Neuronal stem cell (in vitro differentiated cells): ENCODE measurements around the gene PLCL1.
"Not testable (repeated sequence)": the region's sequence is repeated elsewhere in the genome, so short reads cannot be mapped to it uniquely, and the experiment has no call there.

Experiments
- DNase-seq: peaks from one replicate; pipeline ENCODE4 v3.0.0-alpha.2; 2013; ENCODE audit warnings: low spot score
- H2AFZ ChIP-seq: one replicate; pipeline ENCODE4 v1.6.1; 2013; ENCODE audit warnings: mild to moderate bottlenecking, low read length, inconsistent platforms
- H2AK5ac ChIP-seq: 2 replicates; pipeline ENCODE4 v1.6.1; 2013; ENCODE audit warnings: low read depth, mild to moderate bottlenecking, inconsistent platforms, low read length, moderate library complexity, mixed read lengths
- H2BK120ac ChIP-seq: 2 replicates; pipeline ENCODE4 v1.6.1; 2013; ENCODE audit warnings: low read depth, mild to moderate bottlenecking, inconsistent platforms, low read length, moderate library complexity, mixed read lengths
- H2BK12ac ChIP-seq: one replicate; pipeline ENCODE4 v1.6.1; 2013; ENCODE audit warnings: low read length, inconsistent platforms
- H2BK15ac ChIP-seq: 2 replicates; pipeline ENCODE4 v1.6.1; 2013; ENCODE audit warnings: mild to moderate bottlenecking, low read length, inconsistent platforms, mixed read lengths
- H2BK5ac ChIP-seq: one replicate; pipeline ENCODE4 v1.6.1; 2013; ENCODE audit warnings: inconsistent platforms, mild to moderate bottlenecking, low read length, moderate library complexity
- H3K14ac ChIP-seq: one replicate; pipeline ENCODE4 v1.6.1; 2013; ENCODE audit warnings: low read length, inconsistent platforms
- H3K18ac ChIP-seq: 2 replicates; pipeline ENCODE4 v1.6.1; 2013; ENCODE audit warnings: low read length, inconsistent platforms
- H3K23ac ChIP-seq: 2 replicates; pipeline ENCODE4 v1.6.1; 2013; ENCODE audit warnings: low read depth, mild to moderate bottlenecking, mixed read lengths, low read length, inconsistent platforms; ENCODE audit not compliant: poor library complexity
- H3K27ac ChIP-seq: replicated peaks from 3 replicates; pipeline ENCODE4 v1.5.1; 2013; ENCODE audit warnings: low read length, inconsistent platforms
- H3K27me3 ChIP-seq, 3 experiments: 2 replicates each; pipeline ENCODE4 v1.6.1; 2013; ENCODE audit warnings: low read length in 3 of 3, mild to moderate bottlenecking in 2 of 3, inconsistent platforms in 1 of 3, low read depth in 1 of 3, mixed read lengths in 1 of 3, moderate library complexity in 1 of 3; ENCODE audit not compliant: control insufficient read depth in 3 of 3, insufficient read depth in 3 of 3
- H3K36me3 ChIP-seq, 2 donors: replicated peaks in 1 of 2; 2 replicates each; pipeline ENCODE4 v1.6.1; 2013; ENCODE audit warnings: low read length in 2 of 2; ENCODE audit not compliant: control insufficient read depth in 2 of 2, insufficient read depth in 2 of 2
- H3K4ac ChIP-seq: 2 replicates; pipeline ENCODE4 v1.6.1; 2013; ENCODE audit warnings: inconsistent platforms, mild to moderate bottlenecking, low read length, moderate library complexity
- H3K4me1 ChIP-seq, 2 donors: 1 replicate in 1 of 2; 2 replicates in 1 of 2; pipeline ENCODE4 v1.6.1; 2013; ENCODE audit warnings: low read length in 2 of 2, low read depth in 1 of 2; ENCODE audit not compliant: control insufficient read depth in 2 of 2, insufficient read depth in 1 of 2
- H3K4me2 ChIP-seq: one replicate; pipeline ENCODE4 v1.6.1; 2013; ENCODE audit warnings: mild to moderate bottlenecking, low read length, inconsistent platforms; ENCODE audit not compliant: insufficient read depth, poor library complexity, severe bottlenecking
- H3K4me3 ChIP-seq, 2 donors: 2 replicates each; pipeline ENCODE4 v1.5.1; 2013; ENCODE audit warnings: low read length in 2 of 2, mild to moderate bottlenecking in 2 of 2, inconsistent platforms in 1 of 2, moderate library complexity in 1 of 2
- H3K79me1 ChIP-seq: one replicate; pipeline ENCODE4 v1.6.1; 2013; ENCODE audit warnings: low read depth, mild to moderate bottlenecking, inconsistent platforms, low read length, moderate library complexity
- H3K9ac ChIP-seq: one replicate; pipeline ENCODE4 v1.6.1; 2013; ENCODE audit warnings: mild to moderate bottlenecking, low read depth, low read length, inconsistent platforms; ENCODE audit not compliant: poor library complexity
- H3K9me3 ChIP-seq, 2 donors: replicated peaks in 1 of 2; 2 replicates each; pipeline versions ENCODE3 to v1.6.1; 2013; ENCODE audit warnings: low read length in 2 of 2, mild to moderate bottlenecking in 2 of 2, inconsistent platforms in 1 of 2, low read depth in 1 of 2, mixed read lengths in 1 of 2, moderate library complexity in 1 of 2; ENCODE audit not compliant: control insufficient read depth in 2 of 2, insufficient read depth in 1 of 2
- H4K8ac ChIP-seq: one replicate; pipeline ENCODE4 v1.6.1; 2013; ENCODE audit warnings: low read depth, mild to moderate bottlenecking, inconsistent platforms, low read length, moderate library complexity
- H4K91ac ChIP-seq: one replicate; pipeline ENCODE4 v1.6.1; 2013; ENCODE audit warnings: low read length, low read depth, mild to moderate bottlenecking, inconsistent platforms; ENCODE audit not compliant: poor library complexity
- WGBS, 2 donors: extraction: QIAGEN DNeasy Blood & Tissue Kit; methylation state at CpG; one replicate each; pipeline ENCODE4 v1.1.7; 2013; ENCODE audit warnings: missing lambda C conversion rate in 2 of 2, mixed read lengths in 1 of 2; ENCODE audit not compliant: insufficient read length in 2 of 2, insufficient replicate concordance in 1 of 2; ENCODE audit errors: extremely low coverage in 2 of 2; 5-methylcytosine and 5-hydroxymethylcytosine counted together

PLCL1 gene

DNA sequence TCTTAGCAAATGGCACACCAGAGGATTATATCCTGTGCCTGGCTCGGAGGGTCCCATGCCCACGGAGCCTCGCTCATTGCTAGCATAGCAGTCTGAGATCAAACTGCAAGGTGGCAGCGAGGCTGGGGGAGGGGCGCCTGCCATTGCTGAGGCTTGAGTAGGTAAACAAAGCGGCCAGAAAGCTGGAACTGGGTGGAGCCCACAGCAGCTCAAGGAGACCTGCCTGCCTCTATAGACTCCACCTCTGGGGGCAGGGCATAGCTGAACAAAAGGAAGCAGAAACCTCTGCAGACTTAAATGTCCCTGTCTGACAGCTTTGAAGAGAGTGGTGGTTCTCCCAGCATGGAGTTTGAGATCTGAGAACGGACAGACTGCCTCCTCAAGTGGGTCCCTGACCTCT is 392.2 kb downstream of the PLCL1 start:
- WGBS, 2 donors: no CpG with 5 or more reads among the region's 7 CpGs
- H3K27ac ChIP-seq, H3K9ac ChIP-seq, H2BK12ac ChIP-seq, H3K9me3 ChIP-seq, H3K14ac ChIP-seq, H2AFZ ChIP-seq, H3K18ac ChIP-seq, H3K4me1 ChIP-seq, H3K4me2 ChIP-seq, H2BK5ac ChIP-seq, H3K27me3 ChIP-seq, H3K36me3 ChIP-seq, H3K79me1 ChIP-seq, H4K8ac ChIP-seq, H3K4ac ChIP-seq, H4K91ac ChIP-seq, H2AK5ac ChIP-seq, H3K4me3 ChIP-seq, H2BK120ac ChIP-seq, DNase-seq, H2BK15ac ChIP-seq, H3K23ac ChIP-seq: not testable (repeated sequence)
